Central memory CD4-positive, alpha-beta T cell (primary cell): ENCODE results near the gene CAND2.
"Not testable (repeated sequence)": the region's sequence is repeated elsewhere in the genome, so short reads cannot be mapped to it uniquely, and the experiment has no call there.

ENCODE experiments used
- DNase-seq: peaks from one replicate; pipeline ENCODE4 v3.0.0; 2022

The CAND2 gene

DNA sequence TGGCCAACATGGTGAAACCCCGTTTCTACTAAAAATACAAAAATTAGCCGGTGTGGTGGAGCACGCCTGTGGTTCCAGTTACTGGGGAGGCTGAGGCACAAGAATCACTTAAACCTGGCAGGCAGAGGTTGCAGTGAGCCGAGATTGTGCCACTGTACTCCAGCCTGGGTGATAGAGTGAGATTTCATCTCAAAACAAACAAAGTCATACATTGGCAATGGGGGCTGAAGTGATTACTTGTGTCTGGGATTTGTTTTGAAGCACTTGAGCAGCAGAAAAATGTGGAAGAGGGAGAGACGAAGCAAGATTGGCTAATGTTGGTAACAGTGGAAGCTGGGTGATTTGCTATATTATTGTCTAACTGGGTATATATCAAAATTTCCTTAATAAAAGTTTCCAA is 24.0 kb upstream of the CAND2 start:
- DNase-seq: no peak

DNA sequence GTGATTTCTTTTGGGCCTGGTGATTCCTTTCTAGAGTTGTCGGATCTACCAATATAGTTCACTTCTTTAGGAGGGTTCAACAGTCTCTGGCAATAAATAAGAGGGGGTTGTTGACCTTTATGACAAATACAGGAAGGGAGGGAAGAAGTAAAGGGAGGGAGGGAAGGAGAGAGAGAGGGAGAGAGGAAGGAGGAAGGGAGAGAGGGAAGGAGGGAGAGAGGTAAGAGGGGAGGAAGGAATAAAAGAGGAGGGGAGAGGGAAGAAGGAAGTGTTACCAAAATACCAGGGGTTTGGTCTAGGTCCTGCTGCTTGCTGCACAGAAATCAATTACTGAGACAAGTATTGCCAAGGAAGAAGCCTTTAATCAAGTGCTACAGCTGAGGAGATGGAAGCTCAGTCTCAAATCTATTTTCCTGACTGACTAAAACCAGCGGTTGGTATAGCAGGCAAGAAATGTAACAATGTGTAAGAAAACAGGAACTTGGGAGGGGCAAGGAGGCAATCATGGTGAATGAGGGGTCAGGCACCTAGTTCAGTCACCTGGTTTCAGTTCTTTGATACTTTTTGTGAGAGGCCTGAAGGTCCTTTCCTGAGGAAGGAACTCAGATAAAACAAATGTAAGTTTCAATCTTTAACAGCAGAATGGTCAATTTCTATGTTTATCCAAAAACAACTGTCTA is 23.3 kb upstream of the CAND2 start:
- no peak for DNase-seq

DNA sequence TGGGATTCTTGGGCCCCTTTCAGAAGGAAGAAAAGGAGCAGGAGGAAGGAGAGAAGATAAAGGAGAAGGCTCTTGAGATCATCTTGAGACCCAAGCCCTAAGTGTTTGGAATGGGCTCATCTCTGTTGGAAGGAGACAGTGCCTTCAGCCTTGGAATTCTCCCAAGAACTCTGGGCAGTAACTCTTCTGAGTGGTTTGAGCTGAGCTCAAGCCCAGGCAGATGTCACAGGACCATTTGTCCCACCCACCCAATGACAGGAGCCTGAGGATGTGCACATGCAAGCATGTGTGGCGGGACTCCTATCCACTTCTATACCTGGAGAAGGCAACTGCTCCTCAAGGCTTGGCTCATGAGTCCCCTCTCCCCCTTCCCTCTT is 22.8 kb upstream of the CAND2 start:
- no peak for DNase-seq

DNA sequence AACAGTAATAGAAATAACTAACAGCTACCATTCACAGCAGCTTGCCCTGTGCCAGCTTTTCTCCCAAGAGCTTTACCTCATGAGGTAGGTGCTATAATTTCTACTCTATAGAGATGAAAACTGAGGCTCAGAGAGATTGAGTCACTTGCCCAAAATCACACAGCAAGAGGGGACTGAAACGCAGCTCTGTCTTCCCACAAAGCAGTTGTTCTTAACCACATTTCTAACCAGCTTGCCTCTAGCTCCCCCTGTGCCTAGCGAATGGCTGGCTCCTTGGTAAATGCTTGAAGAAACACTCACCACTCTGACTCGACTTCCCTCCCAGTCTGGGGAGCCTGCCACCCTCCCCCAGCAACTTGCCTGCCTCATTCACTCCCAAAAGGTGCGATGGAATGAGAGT is 21.9 kb upstream of the CAND2 start:
- DNase-seq: no peak

DNA sequence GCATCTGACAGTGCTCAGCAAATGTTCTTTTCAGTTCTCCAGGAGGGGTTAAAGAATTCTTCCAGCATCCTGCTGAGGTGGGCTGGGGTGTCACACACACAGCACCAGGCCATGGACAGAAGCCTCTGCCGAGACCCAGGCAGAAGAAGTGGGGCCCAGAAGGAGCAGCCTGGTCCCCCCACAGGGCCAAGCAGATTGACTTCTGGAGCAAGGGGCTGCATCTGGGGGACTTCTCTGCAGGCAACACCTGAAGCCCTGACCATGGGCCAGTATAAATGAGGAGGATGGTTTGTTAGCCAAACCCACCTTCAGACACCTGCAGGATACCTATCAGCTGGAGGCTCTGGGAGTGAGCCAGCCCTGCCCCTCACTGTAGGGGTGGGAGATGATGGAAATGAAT is 21.3 kb upstream of the CAND2 start:
- DNase-seq: no peak

DNA sequence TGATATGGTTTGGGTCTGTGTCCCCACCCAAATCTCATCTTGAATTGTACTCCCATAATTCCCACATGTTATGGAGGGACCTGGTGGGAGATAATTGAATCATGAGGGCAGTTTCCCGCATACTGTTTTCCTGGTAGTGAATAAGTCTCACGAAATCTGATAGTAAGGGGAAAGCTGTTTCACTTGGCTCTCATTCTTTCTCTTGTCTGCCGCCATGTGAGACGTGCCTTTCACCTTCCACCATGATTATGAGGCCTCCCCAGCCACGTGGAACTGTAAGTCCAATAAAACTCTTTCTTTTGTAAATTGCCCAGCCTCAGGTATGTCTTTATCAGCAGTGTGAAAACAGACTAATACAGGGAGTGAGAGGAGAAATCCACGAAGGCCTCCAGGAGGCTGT is 20.5 kb upstream of the CAND2 start:
- not testable (repeated sequence) for DNase-seq

DNA sequence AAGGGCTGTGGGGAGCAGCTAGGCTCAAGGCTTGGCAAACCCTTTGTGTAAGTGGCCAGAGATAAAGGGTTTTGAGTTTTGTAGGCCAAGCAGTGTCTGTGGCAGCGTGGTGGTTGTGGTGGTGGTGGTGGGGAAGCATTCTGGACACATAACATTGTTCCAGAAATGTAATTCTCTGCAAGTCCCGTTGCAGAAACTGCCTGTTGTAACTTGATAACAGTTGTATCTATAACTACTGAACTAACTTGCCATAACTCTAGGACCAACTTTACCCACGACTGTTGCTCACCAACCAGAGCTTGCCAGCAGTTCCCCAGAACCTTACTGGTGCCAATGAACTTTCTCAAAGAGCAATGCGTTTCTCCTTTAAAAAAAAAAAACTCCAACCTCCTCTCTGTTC is 19.3 kb upstream of the CAND2 start:
- DNase-seq: no peak

DNA sequence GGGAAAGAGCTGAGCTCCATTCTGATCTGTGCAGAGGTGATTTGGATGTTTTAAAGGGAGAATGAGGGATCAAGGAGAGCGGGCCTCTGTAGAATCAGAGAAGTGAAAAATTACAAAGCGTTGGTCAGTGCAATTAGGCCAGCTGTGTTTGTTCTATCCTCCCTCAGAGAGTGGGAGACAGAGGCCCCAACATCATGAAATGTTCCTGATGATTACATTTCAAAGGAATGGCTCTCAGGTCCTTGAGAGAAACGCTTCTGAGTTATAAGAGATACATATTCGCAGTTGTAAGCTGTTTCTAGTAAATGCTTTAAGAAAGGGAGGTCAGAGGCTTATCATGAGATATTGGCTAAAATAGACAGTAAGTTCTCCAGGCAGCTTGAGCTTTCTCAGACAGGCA is 15.7 kb upstream of the CAND2 start:
- DNase-seq: no peak

DNA sequence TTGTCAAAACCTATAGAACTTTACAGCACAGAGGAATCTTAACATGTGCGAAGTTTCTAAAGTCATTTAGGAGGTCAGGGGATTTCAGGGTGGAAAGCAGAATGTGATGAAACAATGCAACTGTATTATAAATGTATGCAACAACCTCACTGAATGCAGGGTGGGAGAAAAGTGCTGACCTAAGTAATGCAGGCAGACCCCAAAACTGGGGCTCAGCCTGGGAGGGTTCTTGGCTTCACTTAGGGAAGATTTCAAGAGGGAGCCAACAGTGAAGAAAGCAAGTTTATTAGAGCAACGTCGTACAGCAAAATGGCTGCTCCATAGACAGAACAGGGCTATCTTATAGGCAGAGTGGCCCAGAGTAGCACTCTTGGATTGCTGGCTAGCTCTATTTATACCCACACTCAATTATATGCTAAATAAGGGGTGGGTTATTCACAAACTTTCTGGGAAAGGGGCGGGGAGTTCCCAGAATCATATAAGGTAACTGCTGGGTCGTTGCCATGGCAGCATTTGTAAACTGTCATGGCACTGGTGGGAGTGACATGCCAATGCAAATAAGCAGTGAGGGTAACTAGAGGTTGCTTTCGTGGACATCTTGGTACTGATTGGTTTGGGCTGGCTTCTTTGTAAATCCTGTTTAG is 14.2 kb upstream of the CAND2 start:
- no peak for DNase-seq

DNA sequence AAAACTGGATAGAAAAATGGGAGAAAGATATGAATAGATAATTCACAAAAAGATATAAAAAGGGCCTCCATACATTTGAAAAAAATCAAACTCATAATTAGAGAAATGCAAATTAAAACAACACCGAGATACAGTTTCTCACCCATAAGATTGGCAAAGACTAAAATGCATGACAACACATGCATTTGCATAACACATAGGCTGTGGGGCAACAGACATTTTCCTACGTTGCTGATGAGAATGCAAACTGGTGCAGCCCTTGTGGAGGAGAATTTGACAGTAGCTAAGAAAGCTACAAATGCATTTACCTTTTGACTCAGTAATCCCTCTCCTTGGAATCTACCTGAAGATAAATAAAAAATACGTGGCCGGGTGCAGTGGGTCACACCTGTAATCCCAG is 11.4 kb upstream of the CAND2 start:
- DNase-seq: no peak

DNA sequence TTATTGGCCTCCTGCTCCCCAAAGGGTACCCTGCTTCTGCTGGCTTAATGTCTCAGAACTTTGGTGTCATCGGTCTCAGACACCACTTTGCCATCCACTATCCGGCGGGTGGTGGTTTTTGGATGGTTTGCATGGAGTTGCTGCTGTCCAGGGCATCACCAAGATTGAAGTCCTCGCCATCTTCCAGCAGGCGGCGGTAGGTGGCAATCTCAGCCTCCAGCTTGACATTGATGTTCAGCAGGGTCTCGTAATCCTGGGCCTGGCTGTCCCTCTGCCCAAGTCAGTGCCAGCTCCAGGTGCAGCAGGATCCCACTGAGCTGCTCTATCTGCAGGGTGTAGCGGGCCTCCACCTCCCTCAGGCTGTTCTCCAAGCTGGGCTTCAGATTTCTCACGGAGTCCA is 9.1 kb upstream of the CAND2 start:
- DNase-seq: peak; percentile 29

DNA sequence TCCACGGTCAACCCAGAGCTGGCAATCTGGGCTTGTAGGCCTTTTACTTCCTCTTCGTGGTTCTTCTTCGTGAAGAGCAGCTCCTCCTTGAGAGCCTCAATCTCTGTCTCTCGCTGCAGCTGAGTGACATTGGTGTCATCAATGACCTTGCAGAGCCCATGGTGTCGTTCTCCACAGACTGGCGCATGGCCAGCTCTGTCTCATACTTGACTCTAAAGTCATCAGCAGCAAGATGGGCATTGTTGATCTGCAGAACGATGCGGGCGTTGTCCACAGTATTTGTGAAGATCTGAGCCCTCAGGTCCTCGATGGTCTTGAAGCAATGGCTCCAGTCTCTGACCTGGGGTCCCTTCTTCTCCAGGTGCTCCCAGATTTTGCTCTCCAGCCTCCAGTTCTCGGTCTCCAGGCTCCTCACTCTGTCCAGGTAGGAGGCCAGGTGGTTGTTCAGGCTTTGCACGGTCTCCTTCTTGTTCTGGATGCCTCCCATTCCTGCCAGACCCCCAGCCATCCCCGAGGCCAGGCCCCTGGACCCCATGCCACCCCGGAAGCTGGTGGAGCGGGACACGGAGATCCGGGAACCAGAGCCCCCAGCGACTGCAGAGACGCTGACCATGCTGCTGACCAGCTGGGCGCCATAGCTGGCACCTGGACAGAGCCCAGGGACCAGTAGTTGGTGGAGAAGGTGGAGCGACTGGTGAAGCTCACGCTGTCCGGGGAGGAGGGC is 8.4 kb upstream of the CAND2 start:
- DNase-seq: not testable (repeated sequence)

DNA sequence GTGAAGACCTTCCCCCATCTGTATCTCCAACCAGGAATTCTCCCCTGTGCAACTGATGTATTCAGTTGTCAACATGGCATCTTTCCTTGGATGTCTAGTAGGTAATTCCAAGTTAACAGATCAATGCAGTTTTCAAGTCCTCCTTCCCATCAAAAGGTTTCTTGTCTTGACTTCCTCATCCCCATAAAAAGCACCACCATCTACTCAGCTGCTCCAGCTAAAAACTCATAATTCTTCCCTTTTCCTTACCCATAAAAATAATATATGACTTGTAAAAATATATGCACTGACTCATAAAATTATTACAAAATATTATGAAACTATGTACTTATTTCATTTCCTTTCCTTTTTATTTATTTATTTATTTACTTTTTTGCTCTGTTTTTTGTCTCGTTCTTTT is 5.0 kb upstream of the CAND2 start:
- no peak for DNase-seq

DNA sequence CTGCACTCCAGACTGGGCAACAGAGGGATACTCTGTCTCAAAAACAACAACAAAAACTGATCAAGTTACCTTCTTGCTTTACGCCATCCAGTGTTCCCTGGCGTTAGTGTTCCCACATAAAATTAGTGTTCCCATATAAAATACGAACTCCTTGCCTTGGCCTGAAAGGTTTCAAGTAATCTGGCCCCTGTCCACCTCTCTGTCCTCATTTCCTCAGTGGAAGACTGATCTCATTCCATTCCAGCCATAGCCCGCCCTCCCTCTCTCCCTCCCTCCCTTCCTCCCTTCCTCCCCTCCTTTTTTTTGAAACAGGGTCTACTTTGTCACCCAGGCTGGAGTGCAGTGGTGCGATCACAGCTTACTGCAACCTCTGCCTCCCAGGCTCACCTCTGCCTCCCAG is 2.8 kb upstream of the CAND2 start:
- DNase-seq: no peak

DNA sequence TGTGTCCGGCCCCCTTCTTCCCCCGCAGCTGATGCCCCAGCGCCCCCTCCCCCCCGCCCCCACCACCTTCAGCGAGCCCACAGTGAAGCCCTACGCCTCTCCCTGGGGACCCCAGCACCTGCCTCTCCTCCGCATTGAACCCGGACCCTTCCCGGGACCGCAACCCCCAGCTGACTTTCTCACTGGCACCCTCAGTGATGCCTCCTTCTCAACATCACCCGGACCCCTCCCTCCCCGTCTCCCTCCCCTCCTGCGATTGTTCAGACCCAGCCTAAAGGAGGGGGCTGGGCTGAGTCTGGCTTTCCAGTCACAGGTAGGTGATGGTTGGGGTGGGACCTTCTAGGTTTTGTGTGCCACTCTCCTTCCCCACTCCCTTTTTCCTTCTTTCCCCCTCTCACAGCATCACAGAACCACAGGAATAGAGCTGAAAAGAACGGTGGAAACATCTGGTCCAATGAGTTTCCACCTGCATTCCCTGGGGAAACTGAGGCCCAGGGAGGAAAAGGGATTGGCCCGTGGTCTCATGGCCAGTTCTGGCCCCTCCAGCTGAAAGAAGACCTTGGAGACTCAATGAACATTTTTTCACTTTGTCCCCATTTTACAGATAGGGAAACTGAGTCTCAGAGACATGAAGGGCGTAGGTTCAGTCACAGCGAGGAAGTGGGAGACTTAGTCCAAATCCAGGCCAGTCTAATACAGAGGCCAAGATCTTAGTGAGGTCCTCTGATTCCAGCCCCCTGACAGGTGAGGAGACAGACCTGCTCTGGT is 828 bp downstream of the CAND2 start:
- no peak for DNase-seq

DNA sequence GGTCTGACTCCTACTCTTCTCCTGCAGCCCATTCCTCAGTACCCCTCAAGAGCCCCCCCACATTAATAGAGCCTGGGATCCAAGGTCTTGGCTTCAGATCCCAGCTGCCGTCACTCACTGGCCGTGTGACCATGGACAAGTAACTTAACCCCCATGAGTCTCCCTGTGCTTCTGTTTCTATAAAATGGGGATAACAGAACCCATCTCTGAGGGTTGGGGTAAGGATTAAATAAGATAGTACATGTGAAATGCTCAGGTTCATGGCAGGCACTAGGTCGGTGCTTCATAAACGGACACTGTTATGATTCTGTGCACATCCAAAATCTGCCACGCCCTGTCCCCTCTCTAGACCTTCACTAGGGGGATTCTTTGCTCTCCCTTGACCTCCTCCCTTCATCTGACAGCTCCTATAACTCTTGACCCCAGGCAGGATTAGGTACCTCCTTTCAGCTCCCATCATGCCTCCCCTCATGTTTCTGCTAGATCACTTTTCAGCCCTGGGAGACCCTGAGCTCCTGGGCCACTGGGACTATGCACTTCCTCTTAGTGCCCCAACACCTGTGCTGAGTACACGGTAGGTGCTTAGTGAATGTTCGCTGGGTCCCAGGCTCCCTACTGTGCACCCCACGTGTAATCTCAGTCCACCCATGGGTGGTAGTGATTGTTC is 1.5 kb downstream of the CAND2 start:
- no peak for DNase-seq

DNA sequence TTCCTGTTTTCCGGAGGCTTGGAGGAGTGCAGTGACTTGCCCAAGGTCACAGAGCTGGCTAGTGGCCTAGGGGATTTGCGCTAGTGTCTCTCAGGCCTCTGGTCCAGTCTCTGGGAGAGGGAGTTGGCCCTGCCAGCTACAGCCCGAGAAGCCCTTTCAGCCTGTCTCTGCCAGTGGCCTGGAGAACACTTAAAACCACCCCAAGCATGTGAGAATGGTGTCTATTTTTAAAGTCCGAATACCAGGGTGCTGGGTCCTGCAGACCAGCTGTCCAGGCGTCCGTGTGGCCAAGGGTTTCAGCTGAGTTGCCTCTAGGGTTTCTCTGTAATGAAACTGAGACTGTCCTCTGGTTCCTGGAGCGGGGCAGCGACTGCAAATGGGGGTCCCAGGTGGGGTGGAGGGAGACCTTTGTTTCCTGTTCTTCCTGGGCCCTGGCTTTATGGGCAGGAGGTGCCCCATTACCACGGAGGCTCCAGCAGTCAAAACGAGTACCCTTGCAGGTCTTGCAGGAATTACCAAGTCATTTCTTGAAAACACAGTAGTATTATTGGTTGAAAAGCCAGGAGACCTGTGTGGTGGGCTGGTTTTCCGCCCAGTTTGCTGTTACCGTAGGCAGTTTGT is 2.2 kb downstream of the CAND2 start:
- DNase-seq: no peak

DNA sequence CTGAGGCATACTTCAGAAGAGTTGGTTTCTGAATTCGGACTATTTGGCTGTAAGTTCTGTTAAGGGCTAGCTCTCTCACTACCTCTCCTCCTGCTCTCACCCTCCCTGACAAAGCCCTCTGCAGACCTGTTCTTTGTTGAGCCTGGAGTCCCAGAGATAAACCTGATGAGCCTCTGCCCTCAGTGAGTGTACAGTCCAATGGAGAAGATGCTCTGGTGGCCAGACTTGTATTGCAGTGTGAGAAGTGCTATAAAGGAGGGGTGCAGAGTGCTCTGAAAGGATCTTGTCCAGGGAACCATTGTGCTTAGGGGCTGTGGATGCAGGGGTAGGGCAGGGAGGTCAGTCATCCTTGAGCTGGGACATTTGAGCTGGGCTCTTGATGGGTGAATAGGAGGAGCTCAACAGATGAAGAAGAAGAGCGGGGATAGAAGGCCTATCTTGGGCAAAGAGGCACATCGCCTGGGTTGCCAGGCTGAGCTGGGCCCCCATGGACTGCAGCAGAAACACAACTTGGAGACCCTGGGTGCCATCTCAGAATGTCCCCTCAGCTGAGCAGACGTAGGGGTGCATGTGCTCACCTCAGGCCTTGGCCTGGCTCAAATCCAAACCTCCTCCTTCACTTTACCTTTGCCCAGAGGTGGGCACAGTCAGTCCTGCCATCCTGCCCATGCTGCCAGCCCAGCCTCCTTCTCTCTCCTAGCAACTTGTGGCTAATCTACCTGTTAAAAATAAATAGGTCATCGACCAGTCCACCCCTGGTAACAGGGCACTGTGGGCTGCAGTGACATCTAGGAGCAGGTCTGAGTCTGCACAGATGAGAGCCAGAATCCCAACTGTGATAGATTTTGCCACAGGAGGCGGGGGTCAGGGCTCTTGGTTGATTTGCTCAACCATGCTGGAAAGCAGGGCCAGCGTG is 3.3 kb downstream of the CAND2 start:
- DNase-seq: no peak

DNA sequence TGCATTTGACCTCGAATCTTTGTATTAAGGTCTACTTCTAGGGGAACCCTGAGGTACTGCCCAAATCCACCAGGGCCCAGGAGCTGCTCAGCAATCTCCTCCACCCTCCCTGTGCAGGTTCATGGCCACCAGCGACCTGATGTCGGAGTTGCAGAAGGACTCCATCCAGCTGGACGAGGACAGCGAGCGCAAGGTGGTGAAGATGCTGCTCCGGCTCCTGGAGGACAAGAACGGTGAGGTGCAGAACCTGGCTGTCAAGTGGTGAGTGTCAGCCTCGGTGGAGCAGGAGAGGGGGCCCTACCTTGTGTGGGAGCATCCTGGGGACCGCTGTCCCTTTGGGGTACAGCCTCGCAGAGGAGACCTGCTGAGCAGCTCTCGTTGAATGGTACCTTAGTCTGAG is 6.9 kb downstream of the CAND2 start:
- no peak for DNase-seq

DNA sequence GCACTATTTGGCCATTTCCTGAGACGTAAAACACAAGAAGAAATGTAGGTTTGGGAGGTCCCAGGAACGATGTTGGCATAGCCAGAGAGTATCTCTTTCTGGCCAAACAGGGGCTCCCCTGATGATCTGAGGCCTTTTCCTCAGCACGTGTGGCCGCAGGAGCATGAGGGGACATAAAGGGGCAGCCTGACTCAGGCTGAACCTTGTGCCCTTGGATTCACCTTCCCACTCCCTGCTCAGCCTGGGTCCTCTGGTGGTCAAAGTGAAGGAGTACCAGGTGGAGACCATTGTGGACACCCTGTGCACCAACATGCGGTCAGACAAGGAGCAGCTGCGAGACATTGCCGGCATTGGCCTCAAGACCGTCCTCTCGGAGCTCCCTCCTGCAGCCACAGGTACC is 10.6 kb downstream of the CAND2 start:
- no peak for DNase-seq

DNA sequence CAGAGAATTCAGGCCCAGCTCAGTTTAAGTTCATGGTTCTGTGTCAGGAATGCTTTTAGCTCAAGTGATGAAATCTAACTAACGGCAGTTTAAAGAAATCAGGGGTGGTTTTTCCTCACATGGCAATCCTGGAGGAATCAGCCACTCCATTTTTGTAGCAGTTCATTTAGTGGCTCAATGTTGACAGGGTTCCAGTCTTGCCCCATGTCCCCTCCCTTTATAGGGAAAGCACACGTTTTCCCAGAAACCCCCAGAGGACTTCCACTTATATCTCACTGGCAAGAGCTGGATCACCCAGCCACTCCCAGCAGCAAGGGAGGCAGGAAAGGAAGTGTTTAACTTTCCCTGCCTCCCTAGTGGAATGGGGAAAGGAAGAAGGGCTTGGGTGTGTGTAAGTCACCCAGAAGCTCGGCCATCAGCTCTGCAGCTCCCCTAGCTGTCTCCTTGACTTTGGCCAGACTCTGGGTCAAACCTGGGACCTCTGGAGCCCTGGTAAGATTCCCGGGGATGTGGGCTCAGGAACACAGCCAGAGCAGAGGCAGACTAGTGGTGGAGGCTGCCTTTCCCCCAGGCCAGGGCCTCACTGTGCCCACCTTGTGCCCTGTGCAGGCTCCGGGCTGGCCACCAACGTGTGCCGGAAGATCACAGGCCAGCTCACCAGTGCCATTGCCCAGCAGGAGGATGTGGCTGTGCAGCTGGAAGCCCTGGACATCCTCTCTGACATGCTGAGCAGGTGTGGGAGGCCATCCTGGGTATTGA is 11.3 kb downstream of the CAND2 start:
- no peak for DNase-seq
